ENCODE data around the gene SLC16A6. TPM values are rescaled to one million over a fixed set of nuclear protein-coding genes. Genes with fewer than 3 reads are reported as not detected.

SLC16A6 gene
- total RNA-seq, 1 experiment from 2014 or later, result 0.22 TPM

GRCh38 chr17:68319410-68320162, 28.7 kb upstream of the SLC16A6 start:
- Mint-ChIP-seq H3K9me3 (peaks cover 7% of the 10 kb centered on the region), H3K4me1 (peaks cover 39% of the 10 kb centered on the region), H3K27ac (peak overlapping the region; percentile 29; the same call in 1 of the 2 replicates), H3K36me3 (peaks cover 1% of the 10 kb centered on the region; the same call in 1 of the 2 replicates), H3K4me3 (no peak overlapping the region), H3K27me3 (ENCODE audit: low read depth) (no peaks in the 10 kb centered on the region)
- ChIA-PET CTCF (interaction anchor here (0.7 to 1.6 kb wide), 2 partner anchors 14 to 79 kb away, joined by 3 to 8 read pairs; no protein-coding TSS in a partner anchor), POLR2A (no interaction called here)
- TF ChIP-seq CDX4 (CRISPR knock-in tag; IDR thresholded peaks at IDR 0.05; ENCODE audit: borderline replicate concordance) (no peak), RORB (CRISPR knock-in tag; IDR thresholded peaks at IDR 0.05) (no peak), ATF2 (CRISPR knock-in tag; IDR thresholded peaks at IDR 0.05; ENCODE audit: borderline replicate concordance, low read depth) (no peak), ZBTB21 (CRISPR knock-in tag; IDR thresholded peaks at IDR 0.05; ENCODE audit: borderline replicate concordance) (no peak), ZNF425 (CRISPR knock-in tag; conservative IDR thresholded peaks at IDR 0.05) (no peak), ETV6 (CRISPR knock-in tag; IDR thresholded peaks at IDR 0.05) (no peak), ATF1 (CRISPR knock-in tag; IDR thresholded peaks at IDR 0.05) (no peak), TCF7 (CRISPR knock-in tag; IDR thresholded peaks at IDR 0.05; ENCODE audit: low read depth) (no peak), ZNF512 (CRISPR knock-in tag; IDR thresholded peaks at IDR 0.05; ENCODE audit: borderline replicate concordance) (no peak), FOXJ3 (CRISPR knock-in tag; IDR thresholded peaks at IDR 0.05; ENCODE audit: borderline replicate concordance) (no peak), TP53 (CRISPR knock-in tag; IDR thresholded peaks at IDR 0.05) (no peak), ZBTB43 (CRISPR knock-in tag; IDR thresholded peaks at IDR 0.05) (no peak), MYBL2 (CRISPR knock-in tag; IDR thresholded peaks at IDR 0.05) (no peak), ZNF232 (CRISPR knock-in tag; IDR thresholded peaks at IDR 0.05) (no peak), RELA (CRISPR knock-in tag; IDR thresholded peaks at IDR 0.05; ENCODE audit: borderline replicate concordance) (no peak), MLX (CRISPR knock-in tag; IDR thresholded peaks at IDR 0.05) (no peak), ESRRA (CRISPR knock-in tag; IDR thresholded peaks at IDR 0.05; ENCODE audit: borderline replicate concordance) (no peak), JUN (CRISPR knock-in tag; IDR thresholded peaks at IDR 0.05) (no peak), HMGXB4 (CRISPR knock-in tag; IDR thresholded peaks at IDR 0.05) (no peak)
- no peak for ATAC-seq
- DNase-seq (ENCODE audit: low spot score), result no peak
